RPMI8226 (cell line): Measurements from ENCODE around the gene GDF2.
A peak's percentile ranks its signal among the peaks of the same experiment; 100 is the strongest.

Experiments used
- DNase-seq: peaks from one replicate; pipeline ENCODE4 v3.0.0-alpha.2; 2015

Gene GDF2

DNA sequence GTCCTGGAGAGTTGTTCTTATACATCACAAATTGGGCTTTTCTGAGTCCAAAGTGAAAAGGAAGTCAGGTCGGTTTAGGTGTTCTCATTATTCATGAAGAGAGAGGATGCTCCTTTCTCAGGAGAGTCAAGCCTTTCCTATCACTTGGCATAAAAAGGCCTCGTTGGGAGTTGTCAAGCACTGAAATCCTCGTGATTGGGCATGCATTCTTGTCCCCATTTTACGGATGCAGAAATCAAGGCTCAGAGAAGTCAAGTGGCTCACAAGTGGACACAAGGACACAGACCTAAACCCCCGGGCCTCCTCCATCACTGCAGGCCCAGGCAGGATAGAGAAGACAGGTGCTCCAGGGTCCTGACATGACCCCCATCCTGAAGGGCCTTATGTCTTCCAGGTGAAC is 34.5 kb downstream of the GDF2 start:
- no peak for DNase-seq

DNA sequence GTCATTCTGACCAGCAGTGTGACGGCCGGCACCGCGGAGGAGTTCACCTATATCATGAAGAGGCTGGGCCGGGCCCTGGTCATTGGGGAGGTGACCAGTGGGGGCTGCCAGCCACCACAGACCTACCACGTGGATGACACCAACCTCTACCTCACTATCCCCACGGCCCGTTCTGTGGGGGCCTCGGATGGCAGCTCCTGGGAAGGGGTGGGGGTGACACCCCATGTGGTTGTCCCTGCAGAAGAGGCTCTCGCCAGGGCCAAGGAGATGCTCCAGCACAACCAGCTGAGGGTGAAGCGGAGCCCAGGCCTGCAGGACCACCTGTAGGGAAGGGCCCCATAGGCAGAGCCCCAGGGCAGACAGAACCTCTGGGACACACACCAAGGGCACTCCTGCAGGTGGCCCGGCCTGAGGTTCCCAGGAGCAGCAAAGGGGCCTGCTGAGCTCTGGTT is 34.9 kb downstream of the GDF2 start:
- DNase-seq, result no peak

DNA sequence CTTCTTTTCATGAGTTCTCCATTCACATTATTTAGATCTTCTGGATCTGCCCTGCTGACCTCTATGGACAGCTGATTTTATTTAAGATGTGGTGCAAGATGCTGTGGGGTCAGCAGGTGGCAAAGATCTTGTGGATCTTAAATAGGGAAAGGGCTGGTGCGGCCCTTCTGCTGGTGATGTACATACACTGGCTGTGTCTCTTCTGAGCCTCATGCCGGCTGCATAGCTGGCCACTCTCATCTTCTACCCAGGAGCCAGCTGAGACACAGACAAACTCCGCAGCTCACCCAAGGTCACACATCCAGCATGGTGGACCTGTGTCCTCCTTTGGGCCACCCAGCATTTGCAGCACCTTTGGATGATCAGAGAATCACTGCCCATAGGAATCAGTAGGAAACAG is 35.7 kb downstream of the GDF2 start:
- DNase-seq, result no peak

DNA sequence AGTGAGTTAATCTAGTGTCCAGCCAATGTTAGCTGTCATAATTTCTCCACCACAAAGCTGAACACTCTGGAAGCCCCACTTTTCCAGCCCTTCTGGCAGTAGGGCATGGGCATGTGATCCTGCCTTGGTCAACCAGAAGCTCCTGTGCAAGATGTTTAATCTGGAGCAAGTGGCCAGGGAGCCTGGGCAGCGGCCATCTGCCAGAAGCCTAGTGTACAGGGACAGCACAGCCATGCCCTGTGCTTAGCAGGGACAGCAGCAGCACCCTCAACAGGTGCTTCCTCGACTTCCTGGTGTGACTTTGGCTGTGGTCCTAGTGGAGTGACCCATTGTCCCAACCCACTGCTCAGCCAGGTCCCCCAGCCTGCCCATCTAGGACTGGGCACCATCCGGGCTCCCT is 36.2 kb downstream of the GDF2 start:
- no peak for DNase-seq

DNA sequence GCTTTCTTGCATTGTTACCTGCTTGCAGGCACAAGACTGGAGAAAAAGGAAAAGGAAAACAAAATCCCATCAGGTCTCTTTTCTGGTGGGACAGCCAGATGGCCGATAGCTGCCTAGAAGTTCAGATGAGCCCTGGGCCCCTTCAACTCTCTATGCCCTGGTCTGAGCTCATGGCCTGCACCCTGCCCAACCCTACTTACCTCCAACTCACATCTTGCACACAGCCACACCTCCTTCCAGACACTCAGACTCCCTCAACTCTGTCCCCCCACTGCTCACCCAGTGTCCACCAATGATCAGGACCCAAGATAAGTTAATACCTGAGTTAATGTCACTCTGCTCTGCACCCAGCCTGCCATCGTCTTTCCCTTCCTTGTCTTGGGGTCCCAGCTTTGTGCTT is 36.8 kb downstream of the GDF2 start:
- DNase-seq, result no peak

DNA sequence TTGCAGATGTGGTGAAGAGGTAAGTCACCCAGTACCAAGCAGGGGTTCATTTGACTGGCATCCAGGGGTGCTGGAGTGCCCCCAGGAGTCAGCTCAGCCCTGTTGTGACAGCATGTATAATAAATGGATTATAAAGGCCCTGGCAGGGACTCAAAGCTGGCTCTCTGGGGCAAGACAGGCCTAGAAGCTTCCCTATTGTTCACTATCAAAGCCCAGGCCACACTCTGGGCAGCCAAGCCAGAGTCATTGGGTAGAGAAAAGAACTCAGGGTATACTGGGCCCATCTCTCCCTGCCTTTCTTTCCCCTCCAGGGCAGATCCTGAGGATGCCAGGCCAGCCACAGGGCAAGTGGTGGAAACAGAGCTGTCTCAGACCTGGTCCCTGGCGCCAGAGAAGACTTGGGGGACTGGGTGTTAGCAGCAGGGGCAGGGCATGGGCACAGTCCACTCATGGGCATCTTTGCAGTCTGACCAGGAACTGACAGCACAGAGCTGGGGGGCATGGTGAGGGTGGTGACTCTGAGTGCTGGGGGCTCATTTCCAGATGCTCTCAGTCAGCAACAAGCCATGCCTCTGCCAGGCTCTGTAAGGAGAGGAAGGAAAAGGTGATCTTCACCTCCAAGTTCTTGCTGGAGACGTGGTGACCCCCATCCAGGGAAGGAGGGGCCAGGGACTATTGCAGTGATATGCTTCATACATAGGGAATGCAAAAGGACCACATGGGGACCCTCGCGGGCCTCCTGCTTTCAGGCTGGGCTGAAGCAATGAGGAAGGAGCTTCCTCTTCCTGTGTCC is 37.6 kb downstream of the GDF2 start:
- DNase-seq, result no peak

DNA sequence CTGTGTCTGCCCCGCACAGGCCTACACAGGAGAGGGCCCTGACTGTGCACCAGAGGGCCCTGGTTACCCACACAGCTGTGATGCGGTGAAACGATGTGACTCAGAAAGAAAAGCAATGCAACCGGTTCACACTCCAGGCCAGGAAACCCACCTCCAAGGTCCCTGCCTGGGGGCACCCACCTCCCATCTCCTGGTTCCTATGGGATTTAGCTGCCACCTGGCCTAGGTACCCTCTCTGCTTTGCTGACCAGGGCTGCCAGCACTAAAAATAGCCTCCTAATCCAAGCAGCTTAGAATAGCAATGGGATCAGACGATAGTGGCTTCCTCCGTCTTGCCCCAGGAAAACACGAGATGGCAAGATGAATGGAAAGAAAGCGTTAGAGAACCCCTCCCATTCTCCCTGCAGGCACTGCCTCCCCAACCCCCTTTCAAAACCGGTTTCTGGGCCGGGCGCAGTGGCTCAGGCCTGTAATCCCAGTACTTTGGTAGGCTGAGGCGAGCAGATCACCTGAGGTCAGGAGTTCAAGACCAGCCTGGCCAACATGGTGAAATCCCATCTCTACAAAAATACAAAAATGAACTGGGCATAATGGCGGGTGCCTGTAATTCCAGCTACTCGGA is 38.3 kb downstream of the GDF2 start:
- DNase-seq, result no peak

DNA sequence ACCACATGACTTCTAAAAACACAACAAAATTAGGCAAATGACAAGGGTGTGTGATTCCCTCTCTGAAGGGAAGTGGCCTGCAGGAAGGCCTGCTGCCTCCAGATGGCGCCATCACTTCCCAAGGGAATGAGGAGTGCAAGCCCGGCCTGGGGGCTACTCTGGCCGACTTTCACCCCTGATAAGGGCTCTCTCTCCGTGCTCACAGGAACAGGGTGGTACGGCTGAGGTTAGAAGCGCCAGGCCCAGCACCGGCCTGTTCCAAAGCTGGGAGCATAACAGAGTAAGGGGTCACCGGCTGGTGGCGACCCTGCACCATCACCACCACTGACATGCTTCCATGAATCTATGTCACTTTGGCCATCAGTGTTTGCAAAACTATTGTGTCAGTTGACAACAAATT is 39.0 kb downstream of the GDF2 start:
- DNase-seq, result peak; percentile 35

DNA sequence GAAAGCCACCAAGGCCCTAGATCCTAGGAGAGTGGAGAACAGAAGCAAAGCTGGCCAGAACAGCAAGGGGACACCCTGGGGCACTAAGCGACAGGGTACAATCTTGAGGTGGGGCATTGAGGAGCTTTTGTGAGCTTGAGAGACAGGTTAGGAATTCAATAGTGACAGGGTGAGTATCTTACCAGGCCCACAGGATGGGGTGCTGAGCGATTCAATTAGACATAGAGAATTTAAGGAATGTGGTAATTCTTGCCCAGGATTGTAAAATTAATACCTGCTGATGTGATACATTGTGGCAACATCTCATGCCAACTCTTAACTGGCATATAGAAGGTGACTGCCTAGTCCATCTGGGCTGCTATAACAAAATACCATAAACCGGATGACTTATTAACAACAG is 39.9 kb downstream of the GDF2 start:
- no peak for DNase-seq

DNA sequence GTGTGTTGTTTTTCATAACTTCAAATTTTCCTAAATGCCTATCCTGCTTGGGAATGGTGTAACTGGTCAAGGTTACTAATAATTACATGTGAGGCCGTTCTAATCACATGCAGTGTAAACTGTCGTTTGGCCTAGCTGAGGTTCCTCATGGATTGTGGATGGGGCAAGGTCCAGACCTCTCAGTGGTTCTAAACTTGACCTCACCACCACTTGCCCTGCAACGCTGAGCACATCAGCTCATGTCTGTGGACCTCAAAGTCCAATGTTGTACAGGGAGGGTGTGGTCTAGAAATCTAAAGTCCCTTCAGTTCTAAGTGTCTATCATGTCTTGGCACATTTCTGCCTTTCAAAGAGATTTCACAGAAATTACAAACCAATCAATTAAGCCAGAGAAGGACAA is 41.5 kb downstream of the GDF2 start:
- no peak for DNase-seq

DNA sequence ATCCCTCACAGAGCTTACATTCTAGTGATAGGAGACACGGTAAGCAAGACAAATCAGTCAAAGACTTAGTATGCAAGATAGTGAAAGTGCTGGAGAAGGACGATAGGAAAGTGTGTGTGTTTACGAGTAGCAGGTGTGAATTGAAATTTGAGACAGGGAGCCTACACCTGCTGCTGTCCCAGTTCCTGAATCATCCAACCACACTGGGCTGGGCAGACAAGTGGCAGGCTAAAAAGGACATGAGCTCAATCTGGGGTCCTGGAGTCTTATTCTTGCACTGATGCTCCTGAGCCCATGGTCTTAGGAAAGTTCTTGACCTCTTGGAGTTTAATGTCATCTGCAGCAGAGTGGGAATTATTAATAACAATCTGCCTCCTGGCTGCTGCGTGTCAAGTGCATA is 42.1 kb downstream of the GDF2 start:
- peak; percentile 34 for DNase-seq

DNA sequence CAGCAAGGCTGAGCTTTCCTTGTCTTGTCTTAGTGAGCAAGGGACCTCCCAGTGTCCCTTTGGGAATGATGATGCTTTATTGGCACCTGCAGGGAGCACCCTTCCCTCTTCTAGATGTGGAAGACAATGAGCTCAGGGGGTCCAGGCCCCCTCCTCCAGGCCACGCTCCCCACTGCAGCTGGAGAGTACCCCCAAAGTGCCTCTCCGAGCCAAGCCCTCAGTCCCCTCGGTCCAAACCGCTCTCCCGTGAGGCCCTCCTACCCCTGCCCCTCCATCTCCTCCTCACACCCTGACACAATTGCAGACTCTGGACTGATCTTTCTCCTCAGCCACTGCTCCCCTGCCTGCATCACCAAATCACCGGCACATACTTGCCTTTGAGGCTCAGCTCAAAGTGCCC is 42.7 kb downstream of the GDF2 start:
- DNase-seq, result no peak

DNA sequence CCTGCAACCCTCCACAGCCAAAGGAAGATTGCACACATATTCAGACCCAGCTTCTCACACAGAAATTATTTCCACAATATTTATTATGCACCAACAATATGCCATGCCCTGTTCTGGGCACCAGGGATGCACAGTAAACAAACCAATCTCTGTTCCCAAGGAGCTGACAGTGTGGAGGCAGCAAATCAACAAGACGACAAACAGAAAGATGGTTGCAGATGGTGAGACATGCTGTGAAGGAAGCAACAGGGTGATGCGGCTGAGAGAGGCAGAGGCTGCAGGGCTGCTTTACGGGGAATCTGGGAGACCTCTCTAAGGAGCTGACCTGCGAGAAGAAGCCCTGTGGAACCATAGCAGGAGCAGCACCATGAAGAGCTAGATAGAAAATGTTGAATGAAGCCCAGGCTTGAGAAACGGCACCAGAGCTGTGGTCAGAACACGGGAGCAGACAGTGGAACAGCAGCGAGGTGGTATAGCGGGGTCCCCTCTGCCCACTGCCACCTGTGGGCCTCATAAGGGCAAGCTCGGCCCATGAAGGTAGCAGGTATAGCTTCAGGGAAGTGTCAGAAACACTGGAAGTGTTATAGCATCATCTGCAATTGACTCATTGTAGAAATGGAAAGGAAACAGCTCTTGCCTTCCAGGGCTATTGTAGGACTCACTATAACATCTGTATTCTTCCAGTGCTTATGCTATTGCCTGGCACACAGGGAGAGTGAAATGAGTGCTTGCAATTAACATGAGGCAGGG is 43.4 kb downstream of the GDF2 start:
- no peak for DNase-seq

DNA sequence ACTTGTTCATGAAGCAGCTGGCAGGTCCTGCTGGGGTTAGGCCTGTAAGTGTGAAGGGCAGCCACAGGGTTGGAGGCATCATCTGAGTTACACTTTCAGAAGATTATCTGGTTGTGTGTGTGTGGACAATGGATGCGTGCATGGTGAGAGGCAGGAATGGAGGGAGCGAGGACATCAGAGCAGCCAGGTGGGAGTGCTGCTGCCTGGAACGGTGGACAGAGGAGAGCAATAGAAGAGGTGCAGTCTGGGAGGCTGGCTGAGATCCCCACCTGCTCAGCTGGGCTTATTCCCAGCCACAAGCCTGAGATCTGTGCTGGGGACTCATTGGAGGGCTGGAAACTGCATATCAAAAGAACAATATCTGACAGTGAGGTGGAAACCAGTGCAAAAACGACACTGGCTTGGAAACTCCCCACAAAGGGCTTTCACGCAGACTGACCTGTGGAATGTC is 44.0 kb downstream of the GDF2 start:
- no peak for DNase-seq

DNA sequence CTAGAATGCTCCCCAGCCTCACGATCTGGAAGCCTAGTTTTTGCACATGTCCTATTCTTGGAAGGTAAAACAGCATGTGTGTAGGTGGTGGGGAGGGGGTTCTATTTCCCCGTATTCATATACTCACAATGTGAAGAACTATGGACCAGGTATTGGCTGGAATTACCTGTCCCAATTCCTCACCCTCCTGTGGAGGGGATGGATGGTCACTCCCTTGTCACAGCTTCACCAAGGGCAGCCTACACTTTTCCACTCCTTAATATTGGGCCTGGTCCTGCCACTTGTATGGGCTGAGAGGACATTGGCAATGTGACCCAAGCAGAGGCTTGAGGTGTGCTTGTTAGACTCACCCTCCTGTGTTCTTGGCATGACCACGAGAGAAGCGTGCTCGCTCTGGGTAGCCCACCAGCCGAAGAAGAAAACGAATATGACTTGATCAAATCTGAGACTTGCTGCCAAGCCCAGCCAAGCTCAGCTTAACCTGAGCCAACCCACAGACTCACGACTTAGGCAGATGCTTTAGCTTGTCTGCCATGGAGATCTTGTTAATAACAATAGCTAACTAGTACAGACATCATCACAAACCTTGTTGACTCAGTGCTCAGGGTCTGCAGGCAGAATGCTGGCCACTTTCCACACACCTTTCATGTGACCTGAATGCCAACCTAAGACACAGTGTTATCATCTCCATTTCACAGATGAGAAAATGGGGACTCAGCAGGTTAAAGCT is 44.6 kb downstream of the GDF2 start:
- no peak for DNase-seq

DNA sequence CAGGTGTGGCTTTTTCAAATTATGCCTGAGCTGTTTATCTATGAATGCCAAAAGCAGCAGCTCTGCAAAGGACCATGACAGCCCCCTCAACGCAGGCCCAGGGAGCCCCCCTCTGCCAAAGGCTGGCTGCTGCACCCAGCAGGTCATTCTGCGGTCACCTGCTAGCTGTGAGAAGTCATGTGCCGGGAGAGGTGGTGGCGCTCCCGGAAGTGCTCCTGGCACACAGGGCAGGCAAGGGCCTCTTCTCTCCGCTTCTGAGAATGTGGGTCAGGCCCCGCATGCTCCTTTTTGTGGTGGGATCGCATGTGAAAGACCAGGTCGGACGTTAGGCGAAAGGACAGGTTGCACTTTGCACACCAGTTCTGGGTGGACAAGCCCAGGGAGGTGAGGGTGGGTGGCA is 45.4 kb downstream of the GDF2 start:
- DNase-seq, result no peak

DNA sequence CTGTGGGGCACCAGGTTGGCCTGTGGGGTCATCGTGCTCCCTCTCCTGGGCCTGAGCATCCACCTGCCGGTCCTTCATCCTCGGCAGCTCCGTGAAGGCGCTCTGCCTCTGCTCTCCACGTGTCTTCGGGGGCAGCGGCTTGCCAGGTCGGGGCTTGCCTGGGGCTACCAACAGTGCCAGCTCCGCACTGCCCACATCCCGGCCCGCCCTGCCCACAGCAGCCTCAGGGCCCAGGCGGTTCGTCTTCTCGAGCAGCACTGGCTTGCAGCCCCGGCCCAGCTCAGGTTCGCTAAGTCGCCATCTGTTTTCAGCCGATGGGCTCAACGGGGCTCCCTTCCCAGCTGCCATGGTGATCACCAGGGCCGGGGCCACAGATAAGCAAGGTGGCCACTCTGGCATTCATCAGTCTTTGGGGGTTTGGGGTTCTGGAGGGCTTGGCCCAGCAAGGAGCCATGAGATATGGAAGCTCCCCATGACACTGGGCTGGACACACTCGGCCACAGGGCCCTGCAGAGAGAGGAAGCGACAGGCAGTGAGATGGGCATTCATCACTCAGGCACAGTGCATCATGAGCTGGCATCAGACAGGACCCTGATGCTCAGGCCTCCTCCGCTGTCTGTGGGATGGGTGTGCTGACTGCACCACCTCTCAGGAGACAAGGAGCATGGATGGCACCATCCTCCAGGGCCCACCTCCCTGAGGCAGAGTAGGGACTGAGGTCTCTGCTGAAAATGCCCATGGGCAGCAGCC is 46.4 kb downstream of the GDF2 start:
- no peak for DNase-seq

DNA sequence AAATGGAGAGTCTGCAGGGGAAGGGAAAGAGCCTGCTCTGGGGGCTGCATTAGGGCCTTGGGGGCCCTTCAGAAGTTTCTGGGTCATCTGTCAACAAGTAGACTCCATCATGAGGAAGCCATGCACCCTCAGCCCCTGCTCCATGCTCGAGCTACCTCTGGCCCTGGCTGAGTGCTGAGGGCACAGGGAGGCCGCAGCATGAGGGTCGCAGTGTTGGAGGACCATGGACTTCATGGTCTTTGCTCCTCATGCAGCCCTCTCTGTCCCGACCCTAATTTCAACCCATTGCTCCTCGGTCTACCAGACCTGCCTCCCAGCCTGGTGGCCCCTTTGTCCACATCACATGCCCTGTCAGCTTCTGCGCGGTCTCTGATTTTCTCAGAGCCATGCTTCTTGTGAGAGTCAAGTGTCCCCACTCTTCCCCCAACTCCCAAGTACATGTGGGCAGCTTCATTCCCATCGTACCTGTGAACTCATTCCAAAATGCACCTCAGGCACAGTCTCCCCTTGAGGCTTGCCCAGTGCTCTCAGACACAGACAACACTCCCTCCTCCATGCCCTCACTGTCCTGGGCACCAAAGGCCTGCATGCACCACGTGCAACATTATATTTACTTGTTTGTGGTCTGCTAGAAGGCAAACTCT is 47.1 kb downstream of the GDF2 start:
- no peak for DNase-seq

DNA sequence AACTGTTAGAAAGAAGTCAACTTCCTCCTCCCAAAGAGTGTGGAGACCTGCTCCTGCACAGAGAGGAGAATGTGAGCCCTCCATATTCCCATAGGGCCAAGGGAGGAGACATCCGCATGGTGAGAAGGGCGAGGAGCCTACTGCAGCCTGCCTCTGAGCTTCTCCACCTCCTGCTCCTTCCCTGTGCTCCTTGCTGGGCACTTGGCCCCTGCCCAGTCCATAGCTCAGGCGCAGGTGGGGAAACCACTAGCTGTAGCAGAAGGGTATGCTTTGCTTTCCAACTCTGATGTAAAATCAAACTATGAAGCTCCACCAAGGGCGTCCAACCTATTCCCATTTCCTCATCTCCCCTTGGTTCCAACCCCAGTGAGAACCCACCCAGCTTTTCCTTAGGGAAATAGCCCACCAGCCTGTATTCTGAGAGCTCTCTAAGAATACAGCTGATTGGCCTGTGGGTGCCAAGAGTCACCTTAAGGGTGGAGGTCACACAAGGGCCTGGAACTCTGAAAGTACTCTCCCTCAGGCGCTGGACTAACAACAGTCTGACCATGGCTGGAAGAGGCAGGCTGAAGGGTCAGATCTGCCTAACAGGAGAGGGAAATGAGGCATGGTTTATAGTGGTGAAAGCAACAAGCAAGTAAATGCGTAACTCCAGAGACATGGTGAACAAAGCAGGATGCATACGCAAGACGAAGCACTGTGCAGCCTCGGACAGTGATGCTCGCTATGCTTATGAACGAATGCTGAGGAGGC is 47.9 kb downstream of the GDF2 start:
- DNase-seq, result no peak

DNA sequence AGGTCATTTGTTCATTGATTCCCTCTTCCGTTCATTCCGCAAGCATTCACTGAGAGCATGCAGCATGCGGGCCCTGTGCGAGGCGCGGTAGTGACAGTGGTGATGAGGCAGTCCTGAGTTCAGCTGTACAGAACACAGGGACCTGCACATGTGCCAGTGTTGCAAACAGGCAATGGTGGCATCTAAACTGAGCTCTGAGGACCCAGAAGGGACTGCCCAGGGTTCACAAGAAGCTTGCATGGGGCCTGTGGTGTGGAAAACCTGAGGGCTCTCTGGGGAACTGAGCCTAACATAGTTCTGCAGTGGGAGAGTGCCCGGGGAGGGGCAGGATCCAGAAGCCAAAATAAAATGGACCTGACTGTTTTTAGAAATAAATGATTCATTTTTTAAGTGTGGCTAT is 48.6 kb downstream of the GDF2 start:
- no peak for DNase-seq
